Stimulated activated CD8-positive, alpha-beta memory T cell treated with anti-CD3 and anti-CD28 coated beads, Interleukin-7, amount 100 ng/mL, for 1 hour (primary cell): ENCODE data around the gene EXOC8.

Source experiments
- DNase-seq, 2 donors: peaks; one replicate each; pipeline ENCODE4 v3.0.0-alpha.2; 2020; ENCODE audit warnings: low read depth in 2 of 2

EXOC8 gene

GRCh38 chr1:231337472-231338269, at the start of gene EXOC8:
TSS of gene EXOC8 (minus strand) at chr1:231337852. CDS start at chr1:231337745, 107 bp downstream.
- peak; percentile 97 to 98 for DNase-seq

- DNase-seq = no peak
Measured at GRCh38 chr1:231386466-231386865, 48.8 kb upstream of the EXOC8 start.

- no peak for DNase-seq
Measured at GRCh38 chr1:231385416-231385748, 47.7 kb upstream of the EXOC8 start.

GRCh38 chr1:231384696-231385415, 47.2 kb upstream of the EXOC8 start:
- no peak for DNase-seq

- no peak for DNase-seq
Measured at GRCh38 chr1:231383159-231383860, 45.7 kb upstream of the EXOC8 start.

GRCh38 chr1:231382426-231382825, 44.8 kb upstream of the EXOC8 start:
- no peak for DNase-seq

GRCh38 chr1:231381729-231382128, 44.1 kb upstream of the EXOC8 start:
- no peak for DNase-seq

GRCh38 chr1:231376875-231377549, 39.4 kb upstream of the EXOC8 start:
- no peak for DNase-seq

GRCh38 chr1:231376101-231376500, 38.4 kb upstream of the EXOC8 start:
- DNase-seq = no peak

GRCh38 chr1:231374394-231374793, 36.7 kb upstream of the EXOC8 start:
- DNase-seq = no peak

GRCh38 chr1:231372501-231372900, 34.8 kb upstream of the EXOC8 start:
- DNase-seq = no peak

- no peak for DNase-seq
Measured at GRCh38 chr1:231369282-231369681, 31.6 kb upstream of the EXOC8 start.

GRCh38 chr1:231364192-231364591, 26.5 kb upstream of the EXOC8 start:
- DNase-seq = no peak

- DNase-seq = no peak
Measured at GRCh38 chr1:231363624-231364023, 26.0 kb upstream of the EXOC8 start.

- no peak for DNase-seq
Measured at GRCh38 chr1:231362325-231362724, 24.7 kb upstream of the EXOC8 start.

GRCh38 chr1:231359113-231359512, 21.5 kb upstream of the EXOC8 start:
- no peak for DNase-seq

- DNase-seq = no peak
Measured at GRCh38 chr1:231357831-231358354, 20.2 kb upstream of the EXOC8 start.

GRCh38 chr1:231357187-231357772, 19.6 kb upstream of the EXOC8 start:
- no peak for DNase-seq

- DNase-seq = no peak
Measured at GRCh38 chr1:231355171-231355570, 17.5 kb upstream of the EXOC8 start.

GRCh38 chr1:231354330-231355020, 16.8 kb upstream of the EXOC8 start:
- DNase-seq = no peak

- DNase-seq = no peak
Measured at GRCh38 chr1:231353086-231353485, 15.4 kb upstream of the EXOC8 start.
